HG03354 (cell line): ENCODE results near the gene TPRG1.

Source experiments
- ATAC-seq: cut with Tn5 transposase; IDR thresholded peaks from one replicate; pipeline ENCODE4 v1.9.1; 2021; ENCODE audit warnings: mild to moderate bottlenecking; ENCODE audit not compliant: unreplicated experiment, poor library complexity, severe bottlenecking

TPRG1 gene

GRCh38 chr3:189272500-189273119, 100.8 kb downstream of the TPRG1 start:
- ATAC-seq, result peak; percentile 59

- no peak for ATAC-seq
Measured at GRCh38 chr3:189273736-189274135, 102.0 kb downstream of the TPRG1 start.

- no peak for ATAC-seq
Measured at GRCh38 chr3:189275182-189275581, 103.4 kb downstream of the TPRG1 start.

GRCh38 chr3:189275852-189276251, 104.1 kb downstream of the TPRG1 start:
- no peak for ATAC-seq

GRCh38 chr3:189276444-189277219, 104.9 kb downstream of the TPRG1 start:
- ATAC-seq, result no peak

GRCh38 chr3:189277711-189278110, 105.9 kb downstream of the TPRG1 start:
- no peak for ATAC-seq

GRCh38 chr3:189278221-189278620, 106.5 kb downstream of the TPRG1 start:
- ATAC-seq, result no peak

GRCh38 chr3:189282189-189282588, 110.4 kb downstream of the TPRG1 start:
- no peak for ATAC-seq

- no peak for ATAC-seq
Measured at GRCh38 chr3:189282741-189283140, 111.0 kb downstream of the TPRG1 start.

- ATAC-seq, result no peak
Measured at GRCh38 chr3:189286188-189286587, 114.4 kb downstream of the TPRG1 start.

- no peak for ATAC-seq
Measured at GRCh38 chr3:189286916-189287315, 115.1 kb downstream of the TPRG1 start.

- peak; percentile 95 for ATAC-seq
Measured at GRCh38 chr3:189288348-189289235, 116.8 kb downstream of the TPRG1 start.

GRCh38 chr3:189289251-189289650, 117.5 kb downstream of the TPRG1 start:
- peak; percentile 2 for ATAC-seq

GRCh38 chr3:189292667-189293484, 121.1 kb downstream of the TPRG1 start:
- no peak for ATAC-seq

GRCh38 chr3:189294649-189295048, 122.9 kb downstream of the TPRG1 start:
- ATAC-seq, result no peak

GRCh38 chr3:189295089-189295488, 123.3 kb downstream of the TPRG1 start:
- no peak for ATAC-seq

GRCh38 chr3:189297932-189298331, 126.2 kb downstream of the TPRG1 start:
- ATAC-seq, result no peak

GRCh38 chr3:189298469-189299375, 127.0 kb downstream of the TPRG1 start:
- no peak for ATAC-seq

- ATAC-seq, result no peak
Measured at GRCh38 chr3:189300345-189300744, 128.6 kb downstream of the TPRG1 start.
